ENCODE measurements around the gene LTBP1. TPM values are rescaled to one million over a fixed set of nuclear protein-coding genes. Genes with fewer than 3 reads are reported as not detected.
A peak's percentile ranks its signal among the peaks of the same experiment; 100 is the strongest.
"Not testable (repeated sequence)": the region's sequence is repeated elsewhere in the genome, so short reads cannot be mapped to it uniquely, and the experiment has no call there.

Gene LTBP1
- total RNA-seq, 1 donor, result 33.7 TPM

DNA sequence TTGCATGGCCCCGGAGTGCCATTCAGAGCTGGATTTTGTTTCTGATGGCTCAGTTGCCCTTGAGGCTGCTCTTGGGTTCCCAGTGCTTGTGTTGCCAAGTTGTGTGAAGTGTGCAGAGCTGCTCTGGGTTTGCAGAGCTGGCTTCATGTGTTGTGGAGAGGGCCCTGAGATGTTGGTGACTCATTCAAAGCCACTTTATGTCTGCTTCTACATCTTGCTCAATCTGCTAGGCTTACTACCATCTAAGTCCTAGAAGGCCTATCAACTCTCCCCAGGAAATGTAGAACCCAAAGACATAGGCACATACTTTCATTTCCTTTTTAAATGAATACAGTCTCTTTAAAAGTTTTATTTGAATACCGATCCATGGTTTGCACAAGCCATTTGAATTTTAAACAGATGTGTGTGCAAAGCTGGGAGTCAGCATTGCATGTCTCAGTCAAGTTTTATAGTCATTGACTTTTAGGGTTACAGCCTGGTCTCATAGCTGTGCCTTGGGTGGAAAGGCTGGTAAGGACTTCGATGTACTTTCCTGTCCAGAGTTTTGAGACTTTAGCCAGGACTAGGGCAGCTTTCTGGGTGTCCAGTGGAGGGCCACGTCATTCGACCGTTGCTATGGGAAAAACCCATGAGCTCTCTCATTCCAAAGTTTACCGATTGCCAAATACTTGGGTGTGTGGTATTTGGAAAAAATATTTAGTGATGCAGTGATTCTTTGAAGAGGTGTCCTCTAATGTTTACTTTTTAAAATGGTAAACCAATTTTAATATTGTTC is 105.0 kb downstream of the LTBP1 start:
- TF ChIP-seq, protein P1, sequence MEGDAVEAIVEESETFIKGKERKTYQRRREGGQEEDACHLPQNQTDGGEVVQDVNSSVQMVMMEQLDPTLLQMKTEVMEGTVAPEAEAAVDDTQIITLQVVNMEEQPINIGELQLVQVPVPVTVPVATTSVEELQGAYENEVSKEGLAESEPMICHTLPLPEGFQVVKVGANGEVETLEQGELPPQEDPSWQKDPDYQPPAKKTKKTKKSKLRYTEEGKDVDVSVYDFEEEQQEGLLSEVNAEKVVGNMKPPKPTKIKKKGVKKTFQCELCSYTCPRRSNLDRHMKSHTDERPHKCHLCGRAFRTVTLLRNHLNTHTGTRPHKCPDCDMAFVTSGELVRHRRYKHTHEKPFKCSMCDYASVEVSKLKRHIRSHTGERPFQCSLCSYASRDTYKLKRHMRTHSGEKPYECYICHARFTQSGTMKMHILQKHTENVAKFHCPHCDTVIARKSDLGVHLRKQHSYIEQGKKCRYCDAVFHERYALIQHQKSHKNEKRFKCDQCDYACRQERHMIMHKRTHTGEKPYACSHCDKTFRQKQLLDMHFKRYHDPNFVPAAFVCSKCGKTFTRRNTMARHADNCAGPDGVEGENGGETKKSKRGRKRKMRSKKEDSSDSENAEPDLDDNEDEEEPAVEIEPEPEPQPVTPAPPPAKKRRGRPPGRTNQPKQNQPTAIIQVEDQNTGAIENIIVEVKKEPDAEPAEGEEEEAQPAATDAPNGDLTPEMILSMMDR (IDR thresholded peaks at IDR 0.05; ENCODE audit: insufficient read depth, low read depth, low read length), result no peak
- H3K4me3 ChIP-seq (ENCODE audit: low read depth, low read length), result no peak overlapping the region
- peak; percentile 92 for DNase-seq (ENCODE audit: low read depth)

DNA sequence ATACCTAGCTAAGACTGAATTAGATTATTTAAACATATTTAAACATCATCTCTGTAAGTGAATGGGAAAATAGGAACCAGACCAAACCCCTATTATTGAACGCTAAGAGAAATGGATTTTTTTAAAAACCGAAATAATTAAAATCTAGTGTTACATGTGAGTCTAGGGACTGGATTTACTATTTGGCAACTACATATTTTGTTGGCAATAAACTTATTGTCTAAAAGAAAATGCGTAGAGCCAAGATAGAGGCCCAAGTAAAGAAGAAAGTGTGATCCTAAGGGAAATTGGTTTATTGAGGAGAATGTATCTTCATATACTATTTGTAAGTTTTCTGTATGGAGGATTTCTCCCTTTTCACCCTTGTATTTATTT is 105.6 kb downstream of the LTBP1 start:
- H3K4me3 ChIP-seq (ENCODE audit: low read depth, low read length), result no peak overlapping the region
- TF ChIP-seq, protein P1 (IDR thresholded peaks at IDR 0.05; ENCODE audit: insufficient read depth, low read depth, low read length), result no peak
- DNase-seq (ENCODE audit: low read depth), result no peak

DNA sequence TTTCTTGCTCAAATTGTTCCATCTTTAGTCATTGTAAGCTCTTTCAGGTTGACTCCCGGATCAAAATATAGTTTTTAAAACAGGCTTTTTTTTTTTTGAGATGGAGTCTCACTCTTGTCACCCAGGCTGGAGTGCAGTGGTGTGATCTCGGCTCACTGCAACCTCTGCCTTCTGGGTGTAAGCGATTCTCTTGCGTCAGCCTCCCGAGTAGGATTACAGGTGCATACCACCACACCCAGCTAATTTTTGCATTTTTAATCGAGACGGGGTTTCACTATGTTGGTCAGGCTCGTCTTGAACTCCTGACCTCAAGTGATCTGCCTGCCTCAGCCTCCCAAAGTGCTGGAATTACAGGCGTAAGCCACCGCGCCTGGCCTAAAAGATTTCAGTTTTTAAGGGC is 106.0 kb downstream of the LTBP1 start:
- DNase-seq (ENCODE audit: low read depth); H3K4me3 ChIP-seq (ENCODE audit: low read depth, low read length): not testable (repeated sequence)

DNA sequence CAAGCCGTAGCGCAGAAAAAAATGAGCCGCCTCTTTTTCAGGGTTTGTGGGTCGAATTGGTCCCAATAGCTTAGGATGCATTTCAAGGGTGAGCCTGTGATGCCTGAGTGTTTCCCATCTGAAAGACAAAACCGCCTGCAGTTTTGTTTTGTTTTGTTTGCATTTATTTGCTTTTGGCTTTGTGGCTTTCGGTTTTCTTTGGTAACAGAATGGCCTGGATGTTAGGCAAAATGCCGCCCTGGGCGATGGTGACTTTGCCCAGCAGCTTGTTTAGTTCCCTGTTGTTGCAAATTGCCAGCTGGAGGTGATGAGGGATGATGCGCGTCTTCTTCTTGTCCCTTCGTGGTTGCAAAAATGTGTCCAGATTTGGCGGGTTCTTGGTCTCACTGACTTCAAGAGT is 109.4 kb downstream of the LTBP1 start:
- no peak for DNase-seq (ENCODE audit: low read depth)
- TF ChIP-seq, protein P1 (IDR thresholded peaks at IDR 0.05; ENCODE audit: insufficient read depth, low read depth, low read length), result no peak
- H3K4me3 ChIP-seq (ENCODE audit: low read depth, low read length), result no peak overlapping the region

DNA sequence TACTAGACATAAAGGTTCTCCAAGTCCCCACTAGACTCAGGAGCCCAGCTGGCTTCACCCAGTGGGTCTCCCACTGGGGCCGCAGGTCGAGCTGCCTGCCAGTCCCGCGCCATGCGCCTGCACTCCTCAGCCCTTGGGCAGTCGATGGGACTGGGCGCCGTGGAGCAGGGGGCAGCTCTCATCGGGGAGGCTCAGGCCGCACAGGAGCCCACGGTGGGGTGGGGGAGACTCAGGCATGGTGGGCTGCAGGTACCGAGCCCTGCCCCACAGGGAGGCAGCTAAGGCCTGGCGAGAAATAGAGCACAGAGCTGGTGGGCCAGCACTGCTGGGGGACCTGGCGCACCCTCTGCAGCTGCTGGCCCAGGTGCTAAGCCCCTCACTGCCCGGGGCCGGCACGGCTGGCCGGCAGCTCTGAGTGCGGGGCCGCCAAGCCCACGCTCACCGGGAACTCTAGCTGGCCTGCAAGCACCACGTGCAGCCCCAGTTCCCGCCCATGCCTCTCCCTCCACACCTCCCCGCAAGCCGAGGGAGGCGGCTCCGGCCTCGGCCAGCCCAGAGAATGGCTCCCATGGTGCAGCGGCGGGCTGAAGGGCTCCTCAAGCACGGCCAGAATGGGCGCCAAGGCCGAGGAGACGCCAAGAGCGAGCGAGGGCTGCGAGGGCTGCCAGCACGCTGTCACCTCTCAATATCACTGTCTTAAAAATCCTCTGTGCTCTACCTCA is 110.7 kb downstream of the LTBP1 start:
- not testable (repeated sequence) for DNase-seq (ENCODE audit: low read depth)

DNA sequence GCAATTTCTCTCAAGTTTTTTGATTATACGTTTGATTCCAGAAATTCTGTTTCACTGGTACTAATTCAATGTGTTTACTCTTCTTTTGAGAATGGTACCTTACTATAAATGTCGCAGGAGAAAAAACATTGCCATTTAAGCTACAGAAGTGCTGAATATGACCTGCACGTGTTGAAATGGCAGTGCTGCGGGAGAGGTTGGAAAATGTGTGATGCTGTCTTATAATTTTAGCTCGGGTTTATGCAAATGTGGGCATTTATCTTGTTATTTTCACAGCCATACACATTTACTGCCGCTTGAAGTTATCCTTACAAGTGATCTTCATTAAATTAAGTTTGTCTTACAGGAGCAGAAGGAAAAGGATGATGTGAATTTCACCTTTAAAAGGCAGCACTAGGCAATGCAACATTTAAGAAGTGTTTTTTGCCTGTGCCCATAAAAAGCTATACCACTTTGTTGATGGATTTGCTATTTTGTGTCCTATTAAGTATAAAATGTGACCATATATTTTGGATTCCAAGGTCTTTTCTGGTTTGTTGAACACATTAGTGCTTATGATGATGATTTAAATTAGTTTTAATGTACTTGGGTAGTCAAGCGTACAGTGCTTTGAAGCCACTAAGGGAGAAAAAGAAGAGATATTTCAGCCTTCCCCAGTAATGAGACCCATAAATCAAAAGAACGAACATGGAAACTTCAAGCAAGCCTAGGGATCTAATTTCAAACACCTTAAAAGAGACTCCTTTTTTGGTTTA is 112.1 kb downstream of the LTBP1 start:
- no peak for DNase-seq (ENCODE audit: low read depth)
- TF ChIP-seq, protein P1 (IDR thresholded peaks at IDR 0.05; ENCODE audit: insufficient read depth, low read depth, low read length), result no peak
- no peak overlapping the region for H3K4me3 ChIP-seq (ENCODE audit: low read depth, low read length)

More for the DNA sequence above, 110.7 kb downstream of the LTBP1 start:
- not testable (repeated sequence) for H3K4me3 ChIP-seq (ENCODE audit: low read depth, low read length)

DNA sequence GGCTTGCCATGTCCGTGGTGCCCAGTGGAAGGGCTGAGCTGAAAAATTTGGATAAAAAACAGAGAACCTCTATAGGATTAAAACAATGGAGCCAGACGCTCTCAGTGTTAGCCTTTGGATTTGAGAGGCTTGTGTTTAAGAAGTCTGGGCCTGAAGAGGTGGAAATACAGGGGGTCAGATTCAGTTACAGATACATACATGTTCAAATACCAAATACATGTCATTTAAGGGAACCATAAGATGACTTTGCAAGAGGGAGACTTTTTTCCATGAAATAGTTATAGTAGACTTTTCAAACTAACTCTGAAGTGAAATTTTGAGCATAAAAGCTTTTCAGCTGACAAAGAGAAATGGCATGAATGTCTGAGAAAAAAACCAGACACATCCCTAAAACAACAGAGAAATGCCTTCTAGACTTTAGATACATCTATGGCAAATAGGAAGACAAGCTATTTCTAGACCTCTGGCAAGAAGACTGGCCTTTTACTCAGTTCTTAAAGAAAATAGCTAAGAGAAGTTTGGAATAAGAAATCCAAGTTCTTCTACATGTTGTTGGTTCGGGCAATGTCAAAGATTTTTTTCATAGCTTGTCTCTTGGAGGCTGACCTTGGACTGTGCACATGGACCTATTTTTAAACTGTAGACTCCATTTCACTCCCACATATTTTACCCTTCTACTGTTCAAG is 112.9 kb downstream of the LTBP1 start:
- H3K4me3 ChIP-seq (ENCODE audit: low read depth, low read length), result no peak overlapping the region
- peak; percentile 22 for DNase-seq (ENCODE audit: low read depth)
- TF ChIP-seq, protein P1 (IDR thresholded peaks at IDR 0.05; ENCODE audit: insufficient read depth, low read depth, low read length), result no peak
